H1 (cell line): ENCODE results near the gene CELF4. TPM values are rescaled to one million over a fixed set of nuclear protein-coding genes. Genes with fewer than 3 reads are reported as not detected.

Experiments used
- BACH1 ChIP-seq: IDR thresholded peaks from 2 replicates; pipeline ENCODE4 v1.6.1; 2012; ENCODE audit warnings: low read length, improper control_type of control experiment
- BCL11A ChIP-seq, 2 experiments: IDR thresholded peaks; one replicate each; pipeline ENCODE4 v1.6.1; 2011; ENCODE audit warnings: low read depth in 2 of 2, low read length in 2 of 2, mild to moderate bottlenecking in 2 of 2
- CEBPB ChIP-seq: IDR thresholded peaks from 2 replicates; pipeline ENCODE4 v1.6.1; 2012; ENCODE audit warnings: low read depth, low read length
- EGR1 ChIP-seq: IDR thresholded peaks from 2 replicates; pipeline ENCODE4 v1.6.1; 2011; ENCODE audit warnings: low read depth, low read length, borderline replicate concordance
- FOSL1 ChIP-seq: IDR thresholded peaks from 2 replicates; pipeline ENCODE4 v1.6.1; 2011; ENCODE audit warnings: mild to moderate bottlenecking, low read depth, low read length, moderate library complexity; ENCODE audit not compliant: insufficient read depth
- HDAC2 ChIP-seq, 2 experiments: fragments of 300-600 bp in 1 of 2; sonication (generic) in 1 of 2; IDR thresholded peaks; 2 replicates each; pipeline ENCODE4 v1.6.1; 2011 to 2012; ENCODE audit warnings: low read depth in 2 of 2, low read length in 2 of 2, mild to moderate bottlenecking in 2 of 2, moderate library complexity in 2 of 2, borderline replicate concordance in 1 of 2, inconsistent platforms in 1 of 2
- HDAC6 ChIP-seq: IDR thresholded peaks from one replicate; pipeline ENCODE4 v1.7.1; 2012; ENCODE audit warnings: low read depth, mild to moderate bottlenecking, inconsistent platforms, low read length, moderate library complexity
- KDM1A ChIP-seq: fragments of 200-600, 300-600 bp; sonication (generic); IDR thresholded peaks from 2 replicates; pipeline ENCODE4 v1.7.1; 2016; ENCODE audit warnings: mild to moderate bottlenecking, low read length, borderline replicate concordance
- POLR2A ChIP-seq, 2 experiments: IDR thresholded peaks; 1 replicate in 1 of 2; 2 replicates in 1 of 2; pipeline ENCODE4 v1.6.1; 2011; ENCODE audit warnings: low read depth in 2 of 2, low read length in 2 of 2, mild to moderate bottlenecking in 2 of 2; ENCODE audit errors: control extremely low read depth in 1 of 2
- POLR2AphosphoS5 ChIP-seq: IDR thresholded peaks from 2 replicates; pipeline ENCODE4 v1.6.1; 2011; ENCODE audit warnings: low read depth, low read length
- RNF2 ChIP-seq: fragments of 200-900, 300-1000 bp; sonication (generic); IDR thresholded peaks from 2 replicates; pipeline ENCODE4 v1.7.1; 2016; ENCODE audit warnings: borderline replicate concordance, low read depth, mild to moderate bottlenecking, antibody characterized with exemption, low read length; ENCODE audit not compliant: poor library complexity, severe bottlenecking; ENCODE audit errors: missing control alignments
- SIN3A ChIP-seq, 2 experiments: IDR thresholded peaks in 1 of 2; conservative IDR thresholded peaks in 1 of 2; 2 replicates each; pipeline ENCODE4 v1.6.1; 2011 to 2012; ENCODE audit warnings: low read length in 2 of 2, improper control_type of control experiment in 1 of 2, low read depth in 1 of 2, mild to moderate bottlenecking in 1 of 2
- SIRT6 ChIP-seq: IDR thresholded peaks from one replicate; pipeline ENCODE4 v1.7.1; 2012; ENCODE audit warnings: low read length, inconsistent platforms
- SIX5 ChIP-seq: IDR thresholded peaks from 2 replicates; pipeline ENCODE4 v1.6.1; 2011; ENCODE audit warnings: mild to moderate bottlenecking, low read depth, low read length
- SRF ChIP-seq: IDR thresholded peaks from 2 replicates; pipeline ENCODE4 v1.6.1; 2011; ENCODE audit warnings: mild to moderate bottlenecking, low read depth, low read length, moderate library complexity
- polyA plus RNA-seq, 7 experiments: library from polyadenylated mRNA; depleted of rRNA in 3 of 7; stranded (reverse) in 5 of 7; unstranded in 2 of 7; fragments of >200 nt in 5 of 7; fragments of 200-250 nt in 2 of 7; gene quantifications; 1 replicate in 5 of 7; 2 replicates in 1 of 7; 4 replicates in 1 of 7; pipeline versions ENCODE4 v1.2.1 to v1.2.3, GENCODE V29; 2011 to 2013; ENCODE audit warnings: missing spikeins in 2 of 7, mixed read lengths in 2 of 7
- total RNA-seq: library from RNA; stranded (reverse); fragmentation: NEBNext Ultra II Directional; extraction: Animal tissue kit (Norgen Biotek cat#: 25700); gene quantifications from 2 replicates; pipeline ENCODE4 v1.2.1, GENCODE V29; 2021
- TF ChIP-seq, protein P1 (sequence below): IDR thresholded peaks from 2 replicates; pipeline ENCODE4 v1.6.1; 2012; ENCODE audit warnings: low read length, inconsistent platforms
- TF ChIP-seq, protein P2 (sequence below): IDR thresholded peaks from 2 replicates; pipeline ENCODE4 v1.6.1; 2012; ENCODE audit warnings: inconsistent platforms

CELF4 gene
- total and polyA plus RNA-seq, 2 of the 8 experiments (the other 6 are each of a cell fraction or from before 2014, with no cell fraction given) = 1.6 to 3.4 TPM

DNA sequence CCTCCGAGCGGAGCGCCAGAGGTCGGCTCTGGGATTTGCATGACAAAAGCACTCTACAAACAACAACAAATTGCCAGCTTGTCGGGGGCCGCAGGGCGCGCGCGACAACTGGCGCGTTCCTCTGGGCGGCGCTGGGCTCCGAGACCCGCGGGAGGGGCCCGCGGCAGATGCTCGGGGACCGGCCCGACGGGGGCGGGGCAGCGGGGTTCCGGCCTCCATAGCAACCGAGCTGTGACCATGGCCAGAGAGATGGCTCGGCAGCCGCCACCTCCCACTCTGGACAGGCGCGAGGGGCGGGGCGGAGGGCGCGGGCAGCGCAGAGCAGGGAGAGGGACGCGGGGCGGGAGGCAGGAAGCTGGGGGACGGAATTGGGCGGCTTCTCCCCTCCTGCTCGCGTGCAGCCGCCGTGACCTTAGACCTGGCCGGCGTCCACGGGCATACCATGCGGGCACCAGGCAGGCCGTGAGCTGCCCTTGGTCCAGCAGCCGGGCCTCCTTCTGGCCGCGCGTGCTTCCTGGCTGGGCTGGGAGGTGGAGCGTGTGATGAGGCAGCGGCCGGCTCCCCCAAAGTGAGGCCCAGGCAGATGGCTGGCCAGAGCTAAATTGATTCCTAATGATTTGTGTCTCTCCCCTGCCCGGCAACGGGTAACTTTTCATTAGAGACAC is 171.5 kb downstream of the CELF4 start (continued):
- TF ChIP-seq SIRT6 (no peak), RNF2 (no peak), KDM1A (no peak), EGR1 (no peak; the same call in 1 of the 2 replicates), BCL11A (IDR thresholded peaks at IDR 0.05; ENCODE audit: low read depth in 2 of 2, low read length in 2 of 2) (no peak), CEBPB (no peak), SRF (no peak), HDAC6 (no peak), FOSL1 (no peak), BACH1 (no peak), SIN3A (conservative IDR thresholded peaks at IDR 0.05 in 1 of 2, IDR thresholded peaks at IDR 0.05 in 1 of 2; ENCODE audit: low read depth in 1 of 2, low read length in 2 of 2) (no peak), HDAC2 (IDR thresholded peaks at IDR 0.05; ENCODE audit: borderline replicate concordance in 1 of 2, low read depth in 2 of 2, low read length in 2 of 2) (0 out of 4 replicates have a peak, but pooled peaks have one; percentile 66 to 75), SIX5 (no peak), POLR2A (IDR thresholded peaks at IDR 0.05; ENCODE audit: control extremely low read depth in 1 of 2, low read depth in 2 of 2, low read length in 2 of 2) (no peak), POLR2AphosphoS5 (no peak)
- TF ChIP-seq, protein P1, sequence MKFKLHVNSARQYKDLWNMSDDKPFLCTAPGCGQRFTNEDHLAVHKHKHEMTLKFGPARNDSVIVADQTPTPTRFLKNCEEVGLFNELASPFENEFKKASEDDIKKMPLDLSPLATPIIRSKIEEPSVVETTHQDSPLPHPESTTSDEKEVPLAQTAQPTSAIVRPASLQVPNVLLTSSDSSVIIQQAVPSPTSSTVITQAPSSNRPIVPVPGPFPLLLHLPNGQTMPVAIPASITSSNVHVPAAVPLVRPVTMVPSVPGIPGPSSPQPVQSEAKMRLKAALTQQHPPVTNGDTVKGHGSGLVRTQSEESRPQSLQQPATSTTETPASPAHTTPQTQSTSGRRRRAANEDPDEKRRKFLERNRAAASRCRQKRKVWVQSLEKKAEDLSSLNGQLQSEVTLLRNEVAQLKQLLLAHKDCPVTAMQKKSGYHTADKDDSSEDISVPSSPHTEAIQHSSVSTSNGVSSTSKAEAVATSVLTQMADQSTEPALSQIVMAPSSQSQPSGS = no peak
- TF ChIP-seq, protein P2, sequence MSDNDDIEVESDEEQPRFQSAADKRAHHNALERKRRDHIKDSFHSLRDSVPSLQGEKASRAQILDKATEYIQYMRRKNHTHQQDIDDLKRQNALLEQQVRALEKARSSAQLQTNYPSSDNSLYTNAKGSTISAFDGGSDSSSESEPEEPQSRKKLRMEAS = 0 out of 2 replicates have a peak, but pooled peaks have one; percentile 4
